Islet precursor cell (in vitro differentiated cells): ENCODE results near the gene UBLCP1.
"Not testable (repeated sequence)": the region's sequence is repeated elsewhere in the genome, so short reads cannot be mapped to it uniquely, and the experiment has no call there.

Experiments
- DNase-seq: peaks from one replicate; pipeline ENCODE4 v3.0.0-alpha.2; 2018

Gene UBLCP1

DNA sequence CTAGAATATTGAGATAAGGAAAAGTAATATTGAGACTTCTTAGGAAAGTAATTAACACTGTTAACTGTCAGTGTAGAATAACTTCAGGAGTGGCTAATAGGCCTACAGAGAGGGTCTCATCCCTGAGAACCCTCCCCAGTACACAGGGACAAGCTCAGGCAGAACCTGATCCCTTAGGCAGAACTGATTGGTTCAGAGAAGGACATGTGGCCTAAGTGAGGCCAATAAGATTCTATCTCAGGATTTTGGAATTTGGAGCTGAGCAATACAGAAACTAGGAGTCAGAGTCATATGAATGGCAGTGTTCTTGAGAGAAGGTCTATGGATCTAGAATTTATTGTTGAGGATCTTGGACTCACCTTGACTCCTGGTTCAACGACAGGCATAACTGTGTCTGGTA is 10.9 kb upstream of the UBLCP1 start:
- no peak for DNase-seq

DNA sequence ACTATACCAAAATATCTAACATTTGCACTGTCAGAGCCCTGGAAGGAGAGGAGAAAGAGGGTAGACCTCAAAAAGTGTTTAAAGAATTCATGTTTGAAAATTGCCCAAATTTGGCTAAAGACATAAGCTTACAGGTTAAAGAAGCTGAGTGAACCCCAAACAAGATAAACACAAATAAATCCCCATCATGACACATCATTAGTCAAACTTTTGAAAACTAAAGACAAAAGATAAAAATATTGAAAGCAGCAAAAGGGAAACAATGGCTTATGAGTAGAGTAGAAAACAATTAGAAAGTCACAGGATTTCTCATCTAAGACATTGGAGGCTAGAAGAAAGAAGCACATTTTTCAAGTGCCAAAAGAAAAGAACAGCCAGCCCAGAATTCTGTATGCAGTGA is 6.1 kb upstream of the UBLCP1 start:
- DNase-seq, result no peak

GRCh38 chr5:159257629-159258283 is 5.3 kb upstream of the UBLCP1 start:
- DNase-seq, result no peak

- DNase-seq, result no peak
Observed at GRCh38 chr5:159258361-159258760, 4.7 kb upstream of the UBLCP1 start.

- not testable (repeated sequence) for DNase-seq
Observed at GRCh38 chr5:159260212-159260611, 2.9 kb upstream of the UBLCP1 start.

DNA sequence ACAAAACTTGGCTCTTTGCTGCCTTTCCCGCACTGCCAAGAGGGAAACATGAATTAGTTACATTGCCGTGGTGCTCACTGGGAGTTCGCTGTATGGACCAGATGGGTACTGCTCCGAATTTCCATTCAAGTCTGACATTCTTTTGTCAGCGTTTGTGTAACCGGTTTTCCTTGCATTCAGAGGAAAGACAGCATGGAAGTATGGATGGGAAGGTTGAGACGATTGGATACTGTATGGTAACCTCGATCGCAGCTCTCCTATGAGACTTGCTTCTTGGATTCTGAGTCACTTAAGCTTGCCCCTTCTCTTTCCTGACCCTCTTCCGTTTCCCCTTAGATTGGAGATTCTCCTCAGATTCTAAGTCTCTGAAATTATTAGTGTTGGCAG is 625 bp upstream of the UBLCP1 start:
- no peak for DNase-seq

DNA sequence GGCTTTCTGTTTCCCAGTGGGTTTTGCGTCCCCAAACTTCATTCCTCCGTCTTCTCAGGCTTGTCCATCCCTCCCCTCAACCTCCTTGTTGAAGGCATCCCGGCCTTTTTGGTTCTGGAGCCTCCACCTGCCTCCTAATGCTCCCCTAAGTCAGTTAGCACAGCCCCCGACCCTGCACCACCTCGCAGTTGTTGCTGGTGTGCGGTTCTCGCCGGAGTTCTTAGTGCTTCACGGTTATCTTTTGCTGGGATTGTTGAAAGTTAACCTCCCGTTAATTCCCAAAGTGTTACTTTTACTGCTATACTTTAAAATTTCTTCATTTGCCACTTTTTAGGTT is 447 bp downstream of the UBLCP1 start:
- DNase-seq, result no peak

DNA sequence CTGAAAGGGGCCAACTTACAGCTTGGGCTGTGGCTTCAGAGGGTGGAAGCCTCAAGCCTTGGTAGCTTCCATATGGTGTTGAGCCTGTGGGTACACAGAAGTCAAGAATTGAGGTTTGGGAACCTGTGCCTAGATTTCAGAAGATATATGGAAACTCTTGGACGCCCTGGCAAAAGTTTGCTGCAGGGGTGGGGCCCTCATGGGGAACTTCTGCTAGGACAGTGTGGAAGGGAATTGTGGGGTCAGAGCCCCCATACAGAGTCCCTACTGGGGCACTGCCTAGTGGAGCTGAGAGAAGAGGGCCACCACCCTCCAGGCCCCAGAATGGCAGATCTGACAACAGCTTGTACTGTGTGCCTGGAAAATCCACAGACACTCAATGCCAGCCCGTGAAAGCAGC is 3.7 kb downstream of the UBLCP1 start:
- DNase-seq, result not testable (repeated sequence)

DNA sequence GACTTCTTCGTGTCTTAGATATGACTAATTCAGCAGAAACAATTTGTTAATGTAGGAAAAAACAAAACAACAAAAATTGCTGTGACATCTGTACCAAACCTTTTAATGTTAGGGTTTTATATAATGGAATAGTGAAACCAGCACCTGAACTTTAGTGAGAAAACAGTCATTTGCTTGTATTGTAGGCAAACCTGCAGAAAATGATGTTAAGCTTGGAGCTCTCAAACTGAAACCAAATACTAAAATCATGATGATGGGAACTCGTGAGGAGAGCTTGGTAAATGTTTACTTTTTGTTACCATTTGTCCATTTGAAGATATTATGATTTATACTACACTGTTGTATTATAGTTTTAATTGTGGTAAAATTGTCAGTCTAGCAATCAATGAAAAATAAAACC is 6.6 kb downstream of the UBLCP1 start:
- DNase-seq, result no peak

DNA sequence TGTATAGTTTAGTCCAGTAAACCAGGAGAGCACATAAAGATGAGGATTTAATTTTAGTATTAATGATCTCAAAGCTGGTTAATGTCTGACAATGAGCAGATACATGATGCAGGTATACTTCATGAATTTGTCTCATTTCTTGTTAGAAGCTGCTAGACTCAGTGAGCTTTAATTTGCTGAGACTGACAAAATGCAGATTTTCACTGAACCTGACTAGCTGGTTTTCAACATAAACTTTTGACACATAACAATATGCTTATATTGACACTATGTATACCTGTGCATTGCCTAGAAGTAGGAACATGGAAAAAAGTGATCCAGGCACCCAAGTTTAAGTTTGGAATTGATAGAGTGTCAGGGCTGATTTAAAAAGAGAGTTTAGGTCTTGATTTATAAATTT is 10.8 kb downstream of the UBLCP1 start:
- no peak for DNase-seq

GRCh38 chr5:159274676-159275075 is 11.6 kb downstream of the UBLCP1 start:
- no peak for DNase-seq

GRCh38 chr5:159286420-159287035 is 23.4 kb downstream of the UBLCP1 start:
- DNase-seq, result no peak

GRCh38 chr5:159290741-159291140 is 27.7 kb downstream of the UBLCP1 start:
- DNase-seq, result peak; percentile 52

GRCh38 chr5:159294921-159295320 is 31.8 kb downstream of the UBLCP1 start:
- DNase-seq, result no peak

DNA sequence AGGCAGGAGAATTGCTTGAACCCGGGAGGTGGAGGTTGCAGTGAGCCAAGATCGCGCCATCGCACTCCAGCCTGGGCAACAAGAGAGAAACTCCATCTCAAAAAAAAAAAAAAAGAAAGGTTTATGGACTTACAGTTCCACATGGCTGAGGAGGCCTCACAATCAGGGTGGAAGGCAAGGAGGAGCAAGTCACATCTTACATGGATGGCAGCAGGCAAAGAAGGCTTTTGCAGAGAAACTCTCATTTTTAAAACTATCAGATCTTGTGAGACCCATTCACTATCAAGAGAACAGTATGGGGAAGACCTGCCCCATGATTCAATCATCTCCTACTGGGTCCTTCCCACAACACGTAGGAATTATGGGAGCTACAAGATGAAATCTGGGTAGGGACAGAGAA is 34.2 kb downstream of the UBLCP1 start:
- DNase-seq, result not testable (repeated sequence)

DNA sequence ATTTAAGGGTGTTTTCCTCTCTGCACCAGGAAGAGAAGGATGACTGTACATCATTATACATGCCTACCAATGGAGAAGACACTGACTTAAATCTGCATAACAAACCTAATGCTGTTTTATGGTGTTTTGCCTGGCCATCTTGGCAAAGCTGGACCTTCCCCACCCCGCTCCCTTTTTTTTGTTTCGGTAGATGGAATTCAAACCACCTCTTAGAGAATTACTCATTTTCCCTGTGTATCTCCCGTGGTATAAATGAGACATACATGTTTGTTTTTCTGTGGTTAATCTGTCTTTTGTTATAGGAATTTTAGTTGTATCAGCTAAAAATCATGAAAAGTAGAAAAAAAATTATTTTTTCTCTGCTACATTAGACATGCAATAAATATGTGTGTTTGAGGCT is 38.4 kb downstream of the UBLCP1 start:
- DNase-seq, result no peak

DNA sequence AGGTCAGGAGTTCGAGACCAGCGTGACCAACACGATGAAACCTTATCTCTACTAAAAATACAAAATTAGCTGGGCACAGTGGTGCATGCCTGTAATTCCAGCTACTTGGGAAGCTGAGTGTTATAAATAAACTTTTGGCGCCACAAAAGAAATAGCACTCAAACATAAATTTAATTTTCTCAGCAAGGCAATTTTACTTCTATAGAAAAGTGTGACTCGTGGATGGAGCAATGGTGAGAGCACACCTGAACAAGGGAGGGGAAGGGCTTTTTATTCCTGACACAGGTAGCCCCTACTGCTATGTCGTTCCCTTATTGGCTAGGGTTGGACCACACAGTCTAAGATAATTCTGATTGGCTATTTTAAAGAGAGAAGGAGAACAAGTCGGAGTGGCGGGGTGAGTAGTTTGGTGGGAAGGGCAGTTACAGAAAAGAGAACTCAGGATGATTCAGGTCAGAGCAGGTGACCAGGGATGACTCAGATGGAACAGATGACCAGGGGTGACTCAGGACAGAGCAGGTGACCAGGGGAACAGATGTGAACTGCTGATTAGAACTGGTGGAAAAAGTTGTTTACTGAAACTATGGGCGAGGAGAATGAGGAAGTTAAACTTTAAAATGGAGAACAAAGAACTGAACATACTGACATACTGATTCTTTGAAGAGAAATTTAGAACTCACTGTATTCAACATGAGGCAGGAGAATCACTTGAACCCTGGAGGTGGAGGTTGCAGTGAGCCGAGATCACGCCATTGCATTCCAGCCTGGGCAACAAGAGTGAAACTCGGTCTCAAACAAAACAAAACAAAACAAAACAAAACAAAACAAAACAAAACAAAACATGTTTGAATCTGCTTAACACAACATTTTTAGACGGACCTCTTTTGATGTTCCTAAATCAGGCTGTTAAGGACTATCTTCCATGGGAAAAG is 39.1 kb downstream of the UBLCP1 start:
- peak; percentile 79 for DNase-seq

GRCh38 chr5:159303286-159303685 is 40.2 kb downstream of the UBLCP1 start:
- no peak for DNase-seq

GRCh38 chr5:159304961-159305595 is 42.0 kb downstream of the UBLCP1 start:
- no peak for DNase-seq

GRCh38 chr5:159309689-159310433 is 46.8 kb downstream of the UBLCP1 start:
- no peak for DNase-seq

DNA sequence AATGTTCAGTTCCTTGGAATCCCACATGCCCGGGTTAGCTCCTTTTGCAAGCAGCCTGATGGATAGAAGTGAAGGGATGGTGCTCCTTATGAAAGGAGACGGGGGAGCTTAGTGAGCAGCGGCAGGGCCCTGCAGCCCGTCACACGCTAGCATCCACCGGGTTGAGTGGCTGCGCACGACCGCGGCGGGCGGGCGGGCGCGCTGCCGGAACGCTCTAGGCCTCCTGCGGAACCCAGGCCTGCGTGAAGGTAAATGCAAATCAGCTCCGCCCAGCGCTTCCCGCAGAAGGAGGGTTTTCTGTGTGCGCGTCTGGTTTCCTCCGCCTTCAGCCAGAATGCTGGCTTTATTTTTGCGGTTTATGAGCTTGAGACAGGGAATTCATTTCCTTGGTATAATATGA is 47.4 kb downstream of the UBLCP1 start:
- peak; percentile 81 for DNase-seq

DNA sequence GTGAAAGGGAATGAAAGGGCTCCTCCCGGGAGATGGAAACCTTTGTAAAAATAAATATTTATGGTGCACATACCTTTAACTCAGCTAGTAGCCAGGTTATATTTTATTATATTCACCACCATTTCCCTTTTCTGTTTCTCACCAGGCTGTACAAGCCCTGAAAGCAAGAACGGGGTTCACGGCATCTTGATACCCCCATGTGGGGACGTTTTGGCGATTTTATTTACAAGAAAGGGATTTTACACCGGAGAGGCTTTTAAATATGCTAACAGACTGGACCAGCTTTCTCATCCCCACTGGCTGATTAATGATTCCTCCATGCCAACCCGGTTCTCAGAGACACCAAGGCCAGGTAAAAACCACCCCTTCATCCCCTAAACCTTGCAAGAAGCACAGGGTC is 48.0 kb downstream of the UBLCP1 start:
- DNase-seq, result no peak

GRCh38 chr5:159313197-159313596 is 50.1 kb downstream of the UBLCP1 start:
- no peak for DNase-seq
